ENCODE results near the gene PALD1.

DNA sequence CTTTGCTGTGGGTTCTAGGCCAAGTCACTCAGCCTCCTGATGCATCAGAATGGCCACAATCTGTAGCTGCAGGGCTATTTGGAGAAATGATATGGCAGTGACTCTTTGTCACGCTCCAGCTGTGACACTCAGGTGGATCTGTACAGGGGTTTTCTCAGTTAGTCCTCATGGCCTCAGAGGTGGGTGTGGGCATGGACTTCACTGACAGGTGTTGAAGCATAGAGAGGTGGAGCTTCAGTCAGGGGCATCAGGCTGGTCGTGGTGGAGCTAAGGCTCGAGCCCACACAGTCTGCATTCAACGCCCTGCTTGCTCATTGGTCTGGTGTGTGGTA is 21.2 kb downstream of the PALD1 start:
- TF ChIP-seq, protein P1, sequence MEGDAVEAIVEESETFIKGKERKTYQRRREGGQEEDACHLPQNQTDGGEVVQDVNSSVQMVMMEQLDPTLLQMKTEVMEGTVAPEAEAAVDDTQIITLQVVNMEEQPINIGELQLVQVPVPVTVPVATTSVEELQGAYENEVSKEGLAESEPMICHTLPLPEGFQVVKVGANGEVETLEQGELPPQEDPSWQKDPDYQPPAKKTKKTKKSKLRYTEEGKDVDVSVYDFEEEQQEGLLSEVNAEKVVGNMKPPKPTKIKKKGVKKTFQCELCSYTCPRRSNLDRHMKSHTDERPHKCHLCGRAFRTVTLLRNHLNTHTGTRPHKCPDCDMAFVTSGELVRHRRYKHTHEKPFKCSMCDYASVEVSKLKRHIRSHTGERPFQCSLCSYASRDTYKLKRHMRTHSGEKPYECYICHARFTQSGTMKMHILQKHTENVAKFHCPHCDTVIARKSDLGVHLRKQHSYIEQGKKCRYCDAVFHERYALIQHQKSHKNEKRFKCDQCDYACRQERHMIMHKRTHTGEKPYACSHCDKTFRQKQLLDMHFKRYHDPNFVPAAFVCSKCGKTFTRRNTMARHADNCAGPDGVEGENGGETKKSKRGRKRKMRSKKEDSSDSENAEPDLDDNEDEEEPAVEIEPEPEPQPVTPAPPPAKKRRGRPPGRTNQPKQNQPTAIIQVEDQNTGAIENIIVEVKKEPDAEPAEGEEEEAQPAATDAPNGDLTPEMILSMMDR (IDR thresholded peaks at IDR 0.05): no peak
- TF ChIP-seq POLR2A (IDR thresholded peaks at IDR 0.05): no peak

Data from lower leg skin (tissue), 3 donors.